Measurements from ENCODE around the gene GNG14. TPM values are rescaled to one million over a fixed set of nuclear protein-coding genes. Genes with fewer than 3 reads are reported as not detected.

GNG14 gene
- total RNA-seq, 1 experiment from 2014 or later, result not detected

DNA sequence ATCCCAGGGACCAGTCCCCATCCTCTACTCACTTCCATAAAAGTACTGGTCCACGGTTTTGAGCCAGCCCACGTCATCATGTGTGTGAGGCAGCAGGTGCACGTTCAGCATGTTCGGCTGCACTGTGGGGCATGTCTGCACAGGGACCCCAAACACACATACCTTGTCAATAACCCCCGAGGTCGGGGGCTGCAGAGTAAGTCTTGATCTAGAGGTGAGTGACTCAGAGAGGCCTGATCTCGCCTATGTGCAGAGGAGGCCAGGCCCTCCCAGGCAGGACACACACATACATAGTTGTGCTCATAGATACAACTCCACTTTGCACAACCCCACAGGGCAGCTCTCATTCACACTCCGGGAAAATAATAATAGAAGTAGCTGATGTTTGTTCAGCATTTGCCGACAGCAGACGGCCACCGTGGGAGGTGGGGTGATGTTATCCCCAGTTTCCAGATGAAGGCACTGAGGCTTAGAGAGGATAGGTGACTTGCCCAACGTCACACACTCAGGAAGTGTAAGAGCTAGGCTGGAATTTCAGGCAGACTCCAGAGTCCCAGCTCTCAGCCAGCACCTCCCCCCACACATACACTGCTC is 22.0 kb upstream of the GNG14 start:
- peaks cover 36% of the 10 kb centered on the region for H3K79me2 ChIP-seq (ENCODE audit: low read depth)
- ChIA-PET CTCF (interaction anchor here (0.6 kb wide), 2 partner anchors 507 to 677 kb away, joined by 3 to 4 read pairs; no protein-coding TSS in a partner anchor), POLR2A (ENCODE audit: unreplicated experiment) (interaction anchor here (0.6 kb wide), 1 partner anchor 163 kb away, joined by 3 read pairs; no protein-coding TSS in a partner anchor)
- intact Hi-C loops (cut with micrococcal nuclease; ENCODE audit: unreplicated experiment), result loop anchor here (5.0 to 10.0 kb wide), 2 partner anchors 611 to 743 kb away; partner anchors contain the start of gene ZNF878
- peak overlapping the region; percentile 81 for H3K4me2 ChIP-seq
- H3K27me3 ChIP-seq (ENCODE audit: insufficient read depth, low read depth), result no peaks in the 10 kb centered on the region
- peak overlapping the region; percentile 98 for H3K4me3 ChIP-seq
- H2AFZ ChIP-seq, result peak overlapping the region; percentile 98
- H4K20me1 ChIP-seq (ENCODE audit: insufficient read depth), result no peaks in the 10 kb centered on the region
- H3F3A ChIP-seq (ENCODE audit: insufficient read depth, low read depth), result peaks cover 19% of the 10 kb centered on the region; the same call in 1 of the 2 replicates
- no peaks in the 10 kb centered on the region for H3K9me2 ChIP-seq (ENCODE audit: insufficient read depth)
- TF ChIP-seq EZH2 (IDR thresholded peaks at IDR 0.05; ENCODE audit: low read depth), result no peak
- TF ChIP-seq, protein P1, sequence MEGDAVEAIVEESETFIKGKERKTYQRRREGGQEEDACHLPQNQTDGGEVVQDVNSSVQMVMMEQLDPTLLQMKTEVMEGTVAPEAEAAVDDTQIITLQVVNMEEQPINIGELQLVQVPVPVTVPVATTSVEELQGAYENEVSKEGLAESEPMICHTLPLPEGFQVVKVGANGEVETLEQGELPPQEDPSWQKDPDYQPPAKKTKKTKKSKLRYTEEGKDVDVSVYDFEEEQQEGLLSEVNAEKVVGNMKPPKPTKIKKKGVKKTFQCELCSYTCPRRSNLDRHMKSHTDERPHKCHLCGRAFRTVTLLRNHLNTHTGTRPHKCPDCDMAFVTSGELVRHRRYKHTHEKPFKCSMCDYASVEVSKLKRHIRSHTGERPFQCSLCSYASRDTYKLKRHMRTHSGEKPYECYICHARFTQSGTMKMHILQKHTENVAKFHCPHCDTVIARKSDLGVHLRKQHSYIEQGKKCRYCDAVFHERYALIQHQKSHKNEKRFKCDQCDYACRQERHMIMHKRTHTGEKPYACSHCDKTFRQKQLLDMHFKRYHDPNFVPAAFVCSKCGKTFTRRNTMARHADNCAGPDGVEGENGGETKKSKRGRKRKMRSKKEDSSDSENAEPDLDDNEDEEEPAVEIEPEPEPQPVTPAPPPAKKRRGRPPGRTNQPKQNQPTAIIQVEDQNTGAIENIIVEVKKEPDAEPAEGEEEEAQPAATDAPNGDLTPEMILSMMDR (conservative IDR thresholded peaks at IDR 0.05), result no peak
- 0 out of 2 replicates have a peak, but pooled peaks cover 4% of the 10 kb centered on the region for H3K36me3 ChIP-seq (ENCODE audit: low read depth)
- no peak overlapping the region for H3K27ac ChIP-seq
- no peaks in the 10 kb centered on the region for H3K9me3 ChIP-seq (ENCODE audit: insufficient read depth, low read depth)
- no peak for DNase-seq
- peaks cover 26% of the 10 kb centered on the region for H3K4me1 ChIP-seq (replicated peaks; ENCODE audit: insufficient read depth)
- no TSS peak for BruUV-seq (replicated peaks)

DNA sequence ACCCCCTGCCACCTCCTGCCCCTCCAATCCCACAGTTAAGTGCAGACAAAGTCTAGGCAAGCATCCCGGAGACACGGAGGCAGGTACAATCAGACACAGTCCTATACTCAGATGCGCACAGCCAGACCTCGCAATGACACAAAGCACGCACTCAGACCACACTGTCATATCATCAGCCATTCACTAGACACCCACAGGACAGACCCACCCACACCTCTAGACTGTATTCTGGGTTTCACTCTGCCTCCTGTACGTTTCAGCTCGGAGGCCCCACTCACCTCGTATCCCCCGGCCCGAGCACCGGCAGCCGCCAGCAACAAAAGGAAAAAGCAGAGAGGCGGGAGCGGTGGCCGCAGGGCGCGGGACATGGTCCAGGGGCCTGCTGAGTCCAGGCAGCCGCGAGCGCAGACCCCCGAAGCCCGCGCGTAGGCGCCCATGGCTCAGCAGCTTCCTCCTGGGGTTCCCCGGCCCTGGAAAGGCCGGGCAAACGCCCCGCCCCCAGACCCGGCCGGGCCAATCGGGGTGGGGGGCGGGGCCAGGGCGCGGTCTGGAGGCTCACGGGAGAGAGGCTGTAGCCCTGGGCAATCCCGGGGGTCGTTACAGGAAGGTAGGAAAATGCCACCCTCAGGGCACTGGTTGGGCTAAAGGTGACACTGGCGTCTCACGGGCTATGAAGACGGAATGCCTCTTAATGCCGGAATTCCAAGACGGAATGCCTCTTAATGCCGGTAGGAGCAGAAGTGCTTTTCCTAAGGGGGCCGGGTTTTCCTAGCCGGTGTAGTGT is 21.3 kb upstream of the GNG14 start, which contains the start of the genes MAN2B1 and WDR83:
Gene MAN2B1, minus strand, starts transcription at position 478 of the 784 bp plus-strand sequence. Its CDS starts 41 bp downstream, at position 437.
Gene WDR83, plus strand, starts transcription at position 543 of the 784 bp plus-strand sequence. CDS start 2,984 bp downstream, outside the sequence.
- CTCF ChIA-PET, result interaction anchor here (0.6 kb wide), 2 partner anchors 508 to 677 kb away, joined by 3 to 4 read pairs; no protein-coding TSS in a partner anchor
- Histone ChIP-seq H3K4me1 (replicated peaks; ENCODE audit: insufficient read depth) (peaks cover 29% of the 10 kb centered on the region), H3K4me2 (peak within 1 kb of the TSS; percentile 81), H4K20me1 (ENCODE audit: insufficient read depth) (no peaks in the 10 kb centered on the region), H3K9me2 (ENCODE audit: insufficient read depth) (no peaks in the 10 kb centered on the region), H3F3A (ENCODE audit: insufficient read depth, low read depth) (peaks cover 21% of the 10 kb centered on the region; the same call in 1 of the 2 replicates), H3K79me2 (ENCODE audit: low read depth) (peaks cover 39% of the 10 kb centered on the region), H3K4me3 (peak within 1 kb of the TSS; percentile 98), H3K36me3 (ENCODE audit: low read depth) (0 out of 2 replicates have a peak, but pooled peaks cover 4% of the 10 kb centered on the region), H3K27ac (no peak within 1 kb of the TSS), H2AFZ (peak within 1 kb of the TSS; percentile 98), H3K9me3 (ENCODE audit: insufficient read depth, low read depth) (no peaks in the 10 kb centered on the region), H3K27me3 (ENCODE audit: insufficient read depth, low read depth) (no peaks in the 10 kb centered on the region)
- peak; percentile 65 to 72 for DNase-seq
- intact Hi-C loops (cut with micrococcal nuclease; ENCODE audit: unreplicated experiment), result loop anchor here (5.0 to 10.0 kb wide), 2 partner anchors 612 to 744 kb away; partner anchors contain the start of gene ZNF878
- POLR2A ChIA-PET (ENCODE audit: unreplicated experiment), result interaction anchor here (0.6 to 0.7 kb wide), 2 partner anchors 14 to 163 kb away, joined by 3 read pairs; no protein-coding TSS in a partner anchor
- TF ChIP-seq, protein P1 (conservative IDR thresholded peaks at IDR 0.05), result no peak
- no peak for TF ChIP-seq EZH2 (IDR thresholded peaks at IDR 0.05; ENCODE audit: low read depth)
- BruUV-seq (replicated peaks), result no TSS peak

DNA sequence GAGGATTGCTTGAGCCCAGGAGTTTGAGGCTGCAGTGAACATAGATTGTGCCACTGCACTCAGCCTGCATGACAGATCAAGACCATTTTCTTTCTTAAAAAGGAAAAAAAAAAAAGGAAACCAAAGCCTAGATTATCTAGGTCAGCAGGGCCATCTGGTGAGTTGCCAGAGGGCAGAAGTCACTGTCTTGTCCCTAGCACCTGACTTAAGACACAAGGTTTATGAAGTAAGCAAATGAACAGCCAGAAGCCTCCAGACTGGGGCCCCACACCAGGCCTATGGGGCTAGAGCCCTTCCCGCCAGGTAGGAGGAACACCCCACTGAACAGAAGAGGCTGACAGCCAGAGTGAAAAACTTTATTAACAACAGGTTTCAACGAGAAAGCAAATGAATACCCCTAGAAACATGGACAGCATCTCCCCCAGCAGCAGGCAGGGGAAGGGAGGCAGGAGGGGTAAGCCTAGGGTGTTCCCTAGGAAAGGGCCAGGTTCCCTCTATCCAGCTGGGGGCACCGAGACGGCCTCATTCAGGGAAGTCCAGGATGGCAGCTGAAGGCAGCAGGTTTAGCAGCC is 20.0 kb upstream of the GNG14 start:
- Histone ChIP-seq H3K27ac (no peak overlapping the region), H3K4me3 (peak overlapping the region; percentile 98; the same call in 1 of the 2 replicates), H3K79me2 (ENCODE audit: low read depth) (peaks cover 39% of the 10 kb centered on the region), H4K20me1 (ENCODE audit: insufficient read depth) (no peaks in the 10 kb centered on the region), H3K9me2 (ENCODE audit: insufficient read depth) (no peaks in the 10 kb centered on the region), H3K4me2 (peak overlapping the region; percentile 81), H3K27me3 (ENCODE audit: insufficient read depth, low read depth) (no peaks in the 10 kb centered on the region), H3K36me3 (ENCODE audit: low read depth) (0 out of 2 replicates have a peak, but pooled peaks cover 4% of the 10 kb centered on the region), H2AFZ (no peak overlapping the region), H3F3A (ENCODE audit: insufficient read depth, low read depth) (peaks cover 32% of the 10 kb centered on the region), H3K4me1 (replicated peaks; ENCODE audit: insufficient read depth) (peaks cover 29% of the 10 kb centered on the region), H3K9me3 (ENCODE audit: insufficient read depth, low read depth) (no peaks in the 10 kb centered on the region)
- ChIA-PET CTCF (no interaction called here), POLR2A (ENCODE audit: unreplicated experiment) (no interaction called here)
- DNase-seq, result no peak
- BruUV-seq (replicated peaks), result no TSS peak
- TF ChIP-seq EZH2 (IDR thresholded peaks at IDR 0.05; ENCODE audit: low read depth), result no peak
- TF ChIP-seq, protein P1 (conservative IDR thresholded peaks at IDR 0.05), result no peak
- intact Hi-C loops (cut with micrococcal nuclease; ENCODE audit: unreplicated experiment), result loop anchor here (2.0 to 10.0 kb wide), 3 partner anchors 613 to 746 kb away; partner anchors contain the start of genes ZNF763 and ZNF878

All from PC-9 (cell line).